GM12878 (cell line): ENCODE measurements around the gene STK32B. TPM values are rescaled to one million over a fixed set of nuclear protein-coding genes. Genes with fewer than 3 reads are reported as not detected.

Experiments
- ATAC-seq: fragments of 200-7000 bp; cut with Tn5 transposase; 3 replicates; pipeline ENCODE4 v1.9.1; 2020; ENCODE audit warnings: mild to moderate bottlenecking, moderate library complexity
- BruUV-seq: library from RNA; stranded (reverse); fragments of 400-500 nt; replicated peaks from 2 replicates; lab custom pipeline; 2021; lab: Mats Ljungman, UMichigan
- CTCF ChIA-PET: fragments of 300-600 bp; sonication (Branson Sonifier 250); formaldehyde crosslinking; extraction: SDS; loops from one replicate; lab custom pipeline; 2021; ENCODE audit warnings: inconsistent platforms; lab: Yijun Ruan, JAX
- POLR2A ChIA-PET: fragments of 350-600 bp; formaldehyde crosslinking; extraction: SDS; loops from one replicate; lab custom pipeline; 2021; ENCODE audit warnings: inconsistent platforms; lab: Charles Lee
- RAD21 ChIA-PET: fragments of 300-600 bp; sonication (Branson Sonifier 250); formaldehyde crosslinking; loops from one replicate; lab custom pipeline; 2023; ENCODE audit warnings: antibody characterized with exemption; ENCODE audit not compliant: unreplicated experiment; lab: Charles Lee
- SMC1A ChIA-PET: fragments of 300-600 bp; sonication (Branson Sonifier 250); formaldehyde crosslinking; loops from one replicate; lab custom pipeline; 2023; ENCODE audit not compliant: unreplicated experiment, uncharacterized antibody; lab: Charles Lee
- DNase-seq: peaks from one replicate; pipeline ENCODE4 v3.0.0-alpha.2; 2011; ENCODE audit warnings: low read depth, low spot score
- FAIRE-seq: peaks from 3 replicates; lab custom pipeline; 2011; peaks lifted over from hg19 to GRCh38; lab: Jason Lieb, UNC
- H2AFZ ChIP-seq: 2 replicates; pipeline ENCODE4 v1.6.0; 2011; ENCODE audit warnings: low read depth, low read length, control low read depth; ENCODE audit not compliant: control insufficient read depth
- H3K27ac ChIP-seq: 2 replicates; pipeline ENCODE4 v1.5.1; 2011; ENCODE audit warnings: control low read depth; ENCODE audit not compliant: control insufficient read depth, insufficient read depth
- H3K27me3 ChIP-seq, 2 experiments: replicated peaks in 1 of 2; 2 replicates each; pipeline versions ENCODE4 v1.6.0 to v1.6.1; 2011; ENCODE audit warnings: low read length in 1 of 2; ENCODE audit not compliant: control insufficient read depth in 2 of 2, insufficient read depth in 2 of 2
- H3K36me3 ChIP-seq, 2 experiments: 2 replicates each; pipeline ENCODE4 v1.5.1; 2011; ENCODE audit warnings: low read length in 1 of 2; ENCODE audit not compliant: control insufficient read depth in 2 of 2, insufficient read depth in 2 of 2
- H3K4me1 ChIP-seq: 2 replicates; pipeline ENCODE4 v1.6.1; 2011; ENCODE audit warnings: mild to moderate bottlenecking, low read length, moderate library complexity, mixed read lengths; ENCODE audit not compliant: control insufficient read depth, insufficient read depth
- H3K4me2 ChIP-seq: 2 replicates; pipeline ENCODE4 v1.6.0; 2011; ENCODE audit warnings: control low read depth; ENCODE audit not compliant: control insufficient read depth, insufficient read depth
- H3K4me3 ChIP-seq: fragments of 200-600 bp; sonication (generic); 2 replicates; pipeline ENCODE4 v1.5.1; 2016
- H3K79me2 ChIP-seq: 2 replicates; pipeline ENCODE4 v1.6.0; 2011; ENCODE audit warnings: low read length; ENCODE audit not compliant: control insufficient read depth, insufficient read depth
- H3K9ac ChIP-seq: 2 replicates; pipeline ENCODE4 v1.8.0; 2011; ENCODE audit warnings: low read length, control low read depth, mixed read lengths; ENCODE audit not compliant: control insufficient read depth, insufficient read depth
- H3K9me3 ChIP-seq: replicated peaks from 3 replicates; pipeline ENCODE4 v1.5.1; 2011; ENCODE audit warnings: mild to moderate bottlenecking, low read length; ENCODE audit not compliant: control insufficient read depth, insufficient read depth
- H4K20me1 ChIP-seq: 2 replicates; pipeline ENCODE4 v1.6.0; 2011; ENCODE audit not compliant: control insufficient read depth, insufficient read depth
- CHD4 ChIP-seq: fragments of 200-600 bp; sonication (generic); IDR thresholded peaks from 2 replicates; pipeline ENCODE4 v1.6.1; 2016; ENCODE audit warnings: mild to moderate bottlenecking
- HDGF ChIP-seq: fragments of 450-650 bp; IDR thresholded peaks from 2 replicates; pipeline ENCODE4 v1.6.1; 2016; ENCODE audit warnings: antibody characterized with exemption
- NFYA ChIP-seq: IDR thresholded peaks from 2 replicates; pipeline ENCODE4 v1.6.1; 2011; ENCODE audit warnings: low read depth, mild to moderate bottlenecking, low read length, improper control_type of control experiment, borderline replicate concordance
- SREBF2 ChIP-seq: IDR thresholded peaks from 2 replicates; pipeline ENCODE4 v1.6.1; 2012; ENCODE audit warnings: mild to moderate bottlenecking, low read length
- WGBS: methylation state at CpG from one replicate; pipeline ENCODE4 v1.1.6; 2016; ENCODE audit warnings: low lambda C conversion rate; ENCODE audit not compliant: insufficient replicate concordance, insufficient coverage; ENCODE audit errors: missing lambda C conversion rate; 5-methylcytosine and 5-hydroxymethylcytosine counted together
- in situ Hi-C: fragments of 300-500 bp; cut with MboI; formaldehyde crosslinking; loops from 9 replicates; pipeline ENCODE4 v1.14.3; 2018; ENCODE audit warnings: mixed read lengths
- intact Hi-C: fragments of 100-400 bp; cut with micrococcal nuclease; formaldehyde crosslinking; loops from one replicate; pipeline ENCODE4 v1.14.2; 2022; ENCODE audit not compliant: unreplicated experiment
- polyA plus RNA-seq, 11 experiments: library from polyadenylated mRNA; depleted of rRNA in 4 of 11; unstranded in 6 of 11; stranded (reverse) in 5 of 11; fragments of >200 nt; fragmentation: Nextera tagmentation in 4 of 11; fragmentation: Illumina TruSeq in 1 of 11; extraction: Ambion mirVana in 4 of 11; extraction: Trizol in 1 of 11; gene quantifications; 1 replicate in 1 of 11; 2 replicates in 10 of 11; pipeline versions ENCODE4 v1.2.1 to v1.2.3, GENCODE V29; 2011 to 2016; ENCODE audit warnings: inconsistent platforms in 2 of 11, missing spikeins in 2 of 11, low read depth in 1 of 11
- total RNA-seq, 4 experiments: library from RNA; depleted of rRNA in 3 of 4; stranded (reverse); fragments of >200 nt in 3 of 4; fragmentation: Illumina TruSeq in 1 of 4; extraction: Trizol in 1 of 4; gene quantifications; 2 replicates each; pipeline versions ENCODE4 v1.2.1 to v1.2.3, GENCODE V29; 2013 to 2021
- TF ChIP-seq, protein P1 (sequence below): fragments of 450-650 bp; IDR thresholded peaks from 2 replicates; pipeline ENCODE4 v1.6.1; 2017; ENCODE audit warnings: mild to moderate bottlenecking, moderate library complexity
- TF ChIP-seq, protein P2 (sequence below): IDR thresholded peaks from 2 replicates; pipeline ENCODE4 v1.6.1; 2012; ENCODE audit warnings: mild to moderate bottlenecking, low read depth, low read length

STK32B gene
- total and polyA plus RNA-seq, 10 of the 15 experiments (the other 5 are each of a cell fraction or from before 2014, with no cell fraction given), result 0.04 to 0.12 (median 0.08) TPM; not detected in 7

GRCh38 chr4:5220028-5220427 is 168.7 kb downstream of the STK32B start:
- no peaks in the 10 kb centered on the region for H3K9me3 ChIP-seq
- ChIA-PET POLR2A (no interaction called here), SMC1A (no interaction called here), CTCF (no interaction called here), RAD21 (no interaction called here)
- no peaks in the 10 kb centered on the region for H4K20me1 ChIP-seq
- FAIRE-seq (no peak), DNase-seq (no peak), ATAC-seq (no peak)
- no peak for TF ChIP-seq NFYA
- no peak for TF ChIP-seq HDGF
- no peak for TF ChIP-seq SREBF2
- TF ChIP-seq, protein P1, sequence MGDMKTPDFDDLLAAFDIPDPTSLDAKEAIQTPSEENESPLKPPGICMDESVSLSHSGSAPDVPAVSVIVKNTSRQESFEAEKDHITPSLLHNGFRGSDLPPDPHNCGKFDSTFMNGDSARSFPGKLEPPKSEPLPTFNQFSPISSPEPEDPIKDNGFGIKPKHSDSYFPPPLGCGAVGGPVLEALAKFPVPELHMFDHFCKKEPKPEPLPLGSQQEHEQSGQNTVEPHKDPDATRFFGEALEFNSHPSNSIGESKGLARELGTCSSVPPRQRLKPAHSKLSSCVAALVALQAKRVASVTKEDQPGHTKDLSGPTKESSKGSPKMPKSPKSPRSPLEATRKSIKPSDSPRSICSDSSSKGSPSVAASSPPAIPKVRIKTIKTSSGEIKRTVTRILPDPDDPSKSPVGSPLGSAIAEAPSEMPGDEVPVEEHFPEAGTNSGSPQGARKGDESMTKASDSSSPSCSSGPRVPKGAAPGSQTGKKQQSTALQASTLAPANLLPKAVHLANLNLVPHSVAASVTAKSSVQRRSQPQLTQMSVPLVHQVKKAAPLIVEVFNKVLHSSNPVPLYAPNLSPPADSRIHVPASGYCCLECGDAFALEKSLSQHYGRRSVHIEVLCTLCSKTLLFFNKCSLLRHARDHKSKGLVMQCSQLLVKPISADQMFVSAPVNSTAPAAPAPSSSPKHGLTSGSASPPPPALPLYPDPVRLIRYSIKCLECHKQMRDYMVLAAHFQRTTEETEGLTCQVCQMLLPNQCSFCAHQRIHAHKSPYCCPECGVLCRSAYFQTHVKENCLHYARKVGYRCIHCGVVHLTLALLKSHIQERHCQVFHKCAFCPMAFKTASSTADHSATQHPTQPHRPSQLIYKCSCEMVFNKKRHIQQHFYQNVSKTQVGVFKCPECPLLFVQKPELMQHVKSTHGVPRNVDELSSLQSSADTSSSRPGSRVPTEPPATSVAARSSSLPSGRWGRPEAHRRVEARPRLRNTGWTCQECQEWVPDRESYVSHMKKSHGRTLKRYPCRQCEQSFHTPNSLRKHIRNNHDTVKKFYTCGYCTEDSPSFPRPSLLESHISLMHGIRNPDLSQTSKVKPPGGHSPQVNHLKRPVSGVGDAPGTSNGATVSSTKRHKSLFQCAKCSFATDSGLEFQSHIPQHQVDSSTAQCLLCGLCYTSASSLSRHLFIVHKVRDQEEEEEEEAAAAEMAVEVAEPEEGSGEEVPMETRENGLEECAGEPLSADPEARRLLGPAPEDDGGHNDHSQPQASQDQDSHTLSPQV, result no peak
- TF ChIP-seq CHD4, result no peak
- TF ChIP-seq, protein P2, sequence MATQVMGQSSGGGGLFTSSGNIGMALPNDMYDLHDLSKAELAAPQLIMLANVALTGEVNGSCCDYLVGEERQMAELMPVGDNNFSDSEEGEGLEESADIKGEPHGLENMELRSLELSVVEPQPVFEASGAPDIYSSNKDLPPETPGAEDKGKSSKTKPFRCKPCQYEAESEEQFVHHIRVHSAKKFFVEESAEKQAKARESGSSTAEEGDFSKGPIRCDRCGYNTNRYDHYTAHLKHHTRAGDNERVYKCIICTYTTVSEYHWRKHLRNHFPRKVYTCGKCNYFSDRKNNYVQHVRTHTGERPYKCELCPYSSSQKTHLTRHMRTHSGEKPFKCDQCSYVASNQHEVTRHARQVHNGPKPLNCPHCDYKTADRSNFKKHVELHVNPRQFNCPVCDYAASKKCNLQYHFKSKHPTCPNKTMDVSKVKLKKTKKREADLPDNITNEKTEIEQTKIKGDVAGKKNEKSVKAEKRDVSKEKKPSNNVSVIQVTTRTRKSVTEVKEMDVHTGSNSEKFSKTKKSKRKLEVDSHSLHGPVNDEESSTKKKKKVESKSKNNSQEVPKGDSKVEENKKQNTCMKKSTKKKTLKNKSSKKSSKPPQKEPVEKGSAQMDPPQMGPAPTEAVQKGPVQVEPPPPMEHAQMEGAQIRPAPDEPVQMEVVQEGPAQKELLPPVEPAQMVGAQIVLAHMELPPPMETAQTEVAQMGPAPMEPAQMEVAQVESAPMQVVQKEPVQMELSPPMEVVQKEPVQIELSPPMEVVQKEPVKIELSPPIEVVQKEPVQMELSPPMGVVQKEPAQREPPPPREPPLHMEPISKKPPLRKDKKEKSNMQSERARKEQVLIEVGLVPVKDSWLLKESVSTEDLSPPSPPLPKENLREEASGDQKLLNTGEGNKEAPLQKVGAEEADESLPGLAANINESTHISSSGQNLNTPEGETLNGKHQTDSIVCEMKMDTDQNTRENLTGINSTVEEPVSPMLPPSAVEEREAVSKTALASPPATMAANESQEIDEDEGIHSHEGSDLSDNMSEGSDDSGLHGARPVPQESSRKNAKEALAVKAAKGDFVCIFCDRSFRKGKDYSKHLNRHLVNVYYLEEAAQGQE, result peak; percentile 69; the same call in 1 of the 2 replicates
- no peaks in the 10 kb centered on the region for H3K36me3 ChIP-seq
- H3K9ac ChIP-seq, result no peak overlapping the region
- H2AFZ ChIP-seq, result no peak overlapping the region
- intact Hi-C loops (no loop called here), in situ Hi-C loops (no loop called here)
- WGBS, result 14% methylated on average over 4 of the region's 4 CpGs
- no peak overlapping the region for H3K4me2 ChIP-seq
- no peaks in the 10 kb centered on the region for H3K4me1 ChIP-seq
- no peak overlapping the region for H3K4me3 ChIP-seq
- no peak overlapping the region for H3K27ac ChIP-seq
- no peaks in the 10 kb centered on the region for H3K27me3 ChIP-seq
- no TSS peak for BruUV-seq
- H3K79me2 ChIP-seq, result no peaks in the 10 kb centered on the region
